GM12865 (cell line): ENCODE results near the gene HCFC1R1.
A peak's percentile ranks its signal among the peaks of the same experiment; 100 is the strongest.

Experiments
- DNase-seq: peaks from one replicate; pipeline ENCODE4 v3.0.0; 2010; ENCODE audit warnings: low read depth
- H3K4me3 ChIP-seq: 2 replicates; pipeline ENCODE4 v1.5.1; 2011; ENCODE audit warnings: mild to moderate bottlenecking, low read depth, low read length, control low read depth
- TF ChIP-seq, protein P1 (sequence below): IDR thresholded peaks from 2 replicates; pipeline ENCODE4 v1.5.1; 2011; ENCODE audit warnings: low read length, control low read depth, low read depth, inconsistent platforms; ENCODE audit not compliant: insufficient read depth; ENCODE audit errors: missing control alignments

The HCFC1R1 gene

GRCh38 chr16:2982402-2982801, 41.3 kb downstream of the HCFC1R1 start:
- no peak overlapping the region for H3K4me3 ChIP-seq
- TF ChIP-seq, protein P1, sequence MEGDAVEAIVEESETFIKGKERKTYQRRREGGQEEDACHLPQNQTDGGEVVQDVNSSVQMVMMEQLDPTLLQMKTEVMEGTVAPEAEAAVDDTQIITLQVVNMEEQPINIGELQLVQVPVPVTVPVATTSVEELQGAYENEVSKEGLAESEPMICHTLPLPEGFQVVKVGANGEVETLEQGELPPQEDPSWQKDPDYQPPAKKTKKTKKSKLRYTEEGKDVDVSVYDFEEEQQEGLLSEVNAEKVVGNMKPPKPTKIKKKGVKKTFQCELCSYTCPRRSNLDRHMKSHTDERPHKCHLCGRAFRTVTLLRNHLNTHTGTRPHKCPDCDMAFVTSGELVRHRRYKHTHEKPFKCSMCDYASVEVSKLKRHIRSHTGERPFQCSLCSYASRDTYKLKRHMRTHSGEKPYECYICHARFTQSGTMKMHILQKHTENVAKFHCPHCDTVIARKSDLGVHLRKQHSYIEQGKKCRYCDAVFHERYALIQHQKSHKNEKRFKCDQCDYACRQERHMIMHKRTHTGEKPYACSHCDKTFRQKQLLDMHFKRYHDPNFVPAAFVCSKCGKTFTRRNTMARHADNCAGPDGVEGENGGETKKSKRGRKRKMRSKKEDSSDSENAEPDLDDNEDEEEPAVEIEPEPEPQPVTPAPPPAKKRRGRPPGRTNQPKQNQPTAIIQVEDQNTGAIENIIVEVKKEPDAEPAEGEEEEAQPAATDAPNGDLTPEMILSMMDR = no peak
- no peak for DNase-seq

- TF ChIP-seq, protein P1 = no peak
- no peak for DNase-seq
- no peak overlapping the region for H3K4me3 ChIP-seq
Observed at GRCh38 chr16:2981899-2982250, 41.9 kb downstream of the HCFC1R1 start.

DNA sequence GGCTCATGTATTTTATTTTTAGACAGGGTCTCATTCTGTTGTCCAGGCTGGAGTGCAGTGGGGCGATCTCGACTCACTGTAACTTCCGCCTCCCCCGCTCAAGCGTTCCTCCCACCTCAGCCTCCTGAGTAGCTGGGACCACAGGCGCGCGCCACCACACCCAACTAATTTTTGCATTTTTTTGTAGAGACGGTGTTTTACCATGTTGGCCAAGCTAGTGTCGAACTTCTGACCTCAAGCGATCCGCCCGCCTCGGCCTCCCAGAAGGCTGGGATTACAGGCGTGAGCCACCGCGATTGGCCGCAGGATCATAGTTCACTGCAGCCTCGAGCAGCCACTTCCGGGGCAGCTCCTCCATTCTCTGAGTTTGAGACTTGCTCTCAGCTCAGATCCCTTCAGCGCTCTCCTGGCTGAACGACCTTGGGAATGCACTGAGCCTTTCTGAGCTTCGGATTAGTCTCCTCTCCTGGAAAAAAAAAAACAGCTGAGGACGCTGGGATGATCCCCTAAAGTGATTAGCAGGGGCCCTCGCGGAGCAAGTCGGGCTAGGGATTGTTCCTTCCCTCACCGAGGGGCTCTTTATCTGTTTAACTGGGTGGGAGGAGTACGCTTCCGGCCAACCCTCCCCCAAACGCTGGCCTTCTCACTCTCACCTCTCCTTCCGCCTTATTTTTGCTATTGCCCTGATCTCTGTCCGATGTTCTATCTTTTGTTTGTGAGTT, 42.4 kb downstream of the HCFC1R1 start:
- TF ChIP-seq, protein P1 = no peak
- peak overlapping the region; percentile 97 for H3K4me3 ChIP-seq
- DNase-seq = no peak

DNA sequence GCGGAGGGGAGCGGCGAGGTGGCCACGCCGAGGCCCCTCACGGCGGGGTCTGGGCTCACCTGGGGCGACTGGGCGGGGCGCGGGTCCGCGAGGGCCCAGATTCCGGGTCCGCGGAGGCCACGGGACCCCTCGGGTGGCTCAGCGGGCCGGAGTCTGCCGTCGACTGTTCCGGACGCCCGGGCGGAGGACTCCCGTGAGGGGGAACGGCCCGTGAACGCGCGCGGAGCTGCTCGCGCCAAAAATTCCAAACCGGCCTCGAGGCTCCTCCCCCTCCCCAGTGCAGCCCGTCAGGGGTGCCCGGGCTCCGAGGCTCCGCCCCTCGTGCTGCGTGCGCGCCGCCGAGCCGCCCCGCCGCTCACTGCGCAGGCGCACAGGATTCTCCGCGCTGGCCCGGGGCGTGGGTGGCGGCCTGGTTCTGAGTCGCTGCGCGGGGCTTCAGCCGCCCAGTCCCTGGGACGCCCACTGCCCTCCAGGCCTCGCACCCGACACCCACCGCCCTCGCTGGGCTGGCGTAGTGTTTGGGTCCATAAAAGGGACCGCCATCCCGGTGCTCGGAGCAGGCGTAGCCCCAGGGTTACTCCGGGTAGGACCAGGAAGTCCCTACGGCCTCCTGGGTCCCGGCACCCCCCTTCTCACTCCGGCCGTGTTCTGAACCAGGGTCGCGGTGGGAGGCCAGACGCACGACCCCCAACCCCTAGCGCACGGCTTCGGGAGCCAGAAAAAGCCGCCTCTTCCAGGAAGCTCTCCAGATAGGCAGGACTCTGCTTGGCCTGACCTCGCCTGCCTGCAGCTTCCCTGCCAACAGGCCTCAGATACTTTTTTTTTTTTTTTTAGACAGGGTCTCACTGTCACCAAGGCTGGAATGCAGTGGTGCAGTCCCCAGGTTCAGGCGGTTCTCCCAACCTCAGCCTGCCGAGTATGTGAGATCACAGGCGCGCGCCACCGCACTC, 43.2 kb downstream of the HCFC1R1 start, which contains the start of gene PKMYT1:
Gene PKMYT1 (minus strand): TSS at position 220 of the 950 bp plus-strand sequence. CDS start 789 bp downstream, outside the sequence.
- peak; percentile 94 for DNase-seq
- TF ChIP-seq, protein P1 = no peak
- peak within 1 kb of the TSS; percentile 97 for H3K4me3 ChIP-seq

DNA sequence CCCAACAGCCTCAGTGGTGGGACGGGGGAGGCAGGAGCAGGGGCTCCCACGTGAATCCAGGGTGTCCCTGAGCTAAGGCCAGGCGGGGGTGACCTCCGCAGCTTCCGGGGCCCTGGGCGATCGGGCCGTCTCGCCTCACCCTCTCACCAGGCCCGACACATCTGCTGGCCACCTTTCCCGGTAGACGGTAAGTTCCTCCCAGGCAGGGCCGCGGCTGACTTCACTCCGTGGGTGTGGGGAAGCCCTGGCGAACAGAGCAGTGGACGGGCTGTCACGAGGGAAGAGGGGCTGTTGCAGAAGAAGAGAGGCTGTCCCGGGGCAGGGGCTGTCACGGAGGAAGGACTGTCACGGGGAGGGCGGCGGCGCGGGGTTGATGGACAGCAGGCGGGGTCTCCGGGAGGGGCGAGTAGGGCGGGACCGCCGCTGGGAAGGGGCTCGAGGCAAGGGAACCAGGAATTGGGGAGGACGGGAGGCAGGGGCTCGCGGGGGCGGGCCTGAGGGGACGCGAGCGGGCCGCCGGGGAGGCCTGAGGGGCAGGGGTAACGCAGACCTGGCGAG, 44.0 kb downstream of the HCFC1R1 start:
- TF ChIP-seq, protein P1 = no peak
- DNase-seq = no peak
- H3K4me3 ChIP-seq = peak overlapping the region; percentile 97

DNA sequence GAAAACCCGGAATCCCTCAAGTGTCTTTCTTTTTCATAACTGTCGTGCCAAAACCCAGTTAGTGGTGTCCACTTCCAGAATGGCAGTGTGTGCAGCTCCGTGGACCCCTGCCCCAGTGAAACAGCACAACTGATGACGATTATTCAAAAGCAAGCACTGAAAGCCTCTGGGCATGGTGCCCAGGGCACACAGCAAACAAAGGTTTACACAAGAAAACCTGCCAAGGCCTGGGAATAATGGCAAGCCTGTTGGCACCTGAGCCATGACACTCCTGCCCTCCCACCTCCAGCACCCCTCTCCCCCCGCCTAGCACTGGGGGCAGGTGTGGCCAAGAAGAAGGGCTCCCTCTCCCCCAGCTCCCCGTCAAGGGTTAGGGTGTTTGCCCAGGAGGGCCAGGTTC, 46.3 kb downstream of the HCFC1R1 start:
- DNase-seq = no peak
- no peak overlapping the region for H3K4me3 ChIP-seq
- TF ChIP-seq, protein P1 = no peak
